Stimulated activated CD4-positive, alpha-beta T cell treated with anti-CD3 and anti-CD28 coated beads, TNF-alpha, amount 100 ng/mL, for 48 hours (primary cell): ENCODE measurements around the gene ERBB4.
"Not testable (repeated sequence)": the region's sequence is repeated elsewhere in the genome, so short reads cannot be mapped to it uniquely, and the experiment has no call there.

ENCODE experiments used
- DNase-seq, 3 donors: peaks; one replicate each; pipeline ENCODE4 v3.0.0-alpha.2; 2020; ENCODE audit warnings: low read depth in 3 of 3

The ERBB4 gene

GRCh38 chr2:212528106-212528856, 10.3 kb downstream of the ERBB4 start:
- no peak for DNase-seq

GRCh38 chr2:212526059-212526458, 12.5 kb downstream of the ERBB4 start:
- DNase-seq = no peak

DNA sequence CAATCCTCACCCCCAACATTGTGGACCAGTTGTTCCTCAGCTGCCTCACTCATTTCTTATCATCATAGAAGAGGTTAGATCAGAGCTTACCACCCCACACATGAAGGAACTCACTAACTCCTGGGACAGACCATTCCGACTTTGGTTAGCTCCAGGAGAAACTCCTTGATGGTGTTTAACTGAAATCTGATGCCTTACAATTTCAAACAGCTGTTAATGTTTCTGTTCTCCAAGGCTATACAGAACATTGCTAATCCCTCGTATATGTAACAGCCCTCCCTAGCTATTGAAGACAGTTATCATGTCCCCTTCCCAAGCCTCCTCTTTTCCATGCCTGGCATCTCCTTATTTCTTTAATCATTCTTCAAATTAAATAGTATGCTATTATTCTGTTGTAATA, 14.8 kb downstream of the ERBB4 start:
- DNase-seq = no peak

DNA sequence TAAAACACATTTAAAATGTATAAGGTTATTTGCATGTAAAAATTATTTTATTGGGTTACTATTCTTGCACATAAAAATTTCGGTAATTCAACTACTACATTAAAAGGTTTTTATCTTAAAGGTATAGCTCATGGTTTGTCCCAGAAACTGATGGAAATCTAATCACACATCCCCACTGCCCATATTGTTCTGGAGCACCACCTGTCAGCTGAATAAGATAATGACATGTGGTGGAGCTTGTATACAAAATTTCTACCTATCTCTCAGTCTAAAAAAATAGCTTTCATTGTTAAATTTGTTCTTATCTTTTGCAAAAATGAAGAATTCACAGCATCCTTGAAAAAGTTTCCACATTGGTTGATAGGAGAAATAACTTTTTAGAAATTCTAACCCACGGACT, 18.3 kb downstream of the ERBB4 start:
- DNase-seq = no peak

DNA sequence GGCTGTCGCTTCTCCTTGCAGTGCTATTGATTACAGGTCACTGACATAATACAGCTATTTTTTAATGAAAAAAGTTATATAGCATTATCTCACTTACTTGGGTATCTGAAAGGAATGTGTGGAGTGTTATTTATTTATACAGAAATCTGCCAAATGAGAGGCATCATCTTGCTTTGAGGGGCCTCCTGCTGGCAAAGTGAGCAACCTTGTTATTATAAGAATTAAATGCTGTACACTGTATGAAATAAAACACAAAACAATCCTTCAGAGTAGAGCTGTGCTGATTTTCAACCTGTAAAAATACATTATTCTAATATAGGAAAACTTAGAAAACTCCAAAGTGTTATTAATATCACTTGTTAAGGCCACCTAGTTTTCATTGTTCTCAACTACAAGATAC, 20.9 kb downstream of the ERBB4 start:
- DNase-seq = no peak

DNA sequence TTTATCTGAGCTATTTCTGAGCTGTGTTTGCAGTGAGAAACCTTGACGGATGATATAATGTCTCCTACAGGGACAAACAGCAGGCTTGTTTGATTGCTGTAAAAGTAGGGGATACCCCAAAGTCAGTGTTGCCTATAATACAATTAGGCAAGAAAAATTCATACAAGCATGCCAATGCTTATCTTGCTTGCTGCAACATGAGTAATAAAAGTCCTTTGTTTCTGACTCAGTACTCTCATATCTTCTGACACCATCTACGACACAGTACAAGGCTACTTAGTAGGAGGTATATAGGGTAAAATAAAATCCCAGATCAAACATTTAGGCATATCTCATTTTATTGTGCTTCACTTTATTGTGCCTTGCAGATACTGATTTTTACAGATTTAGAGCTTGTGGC, 33.0 kb downstream of the ERBB4 start:
- no peak for DNase-seq

DNA sequence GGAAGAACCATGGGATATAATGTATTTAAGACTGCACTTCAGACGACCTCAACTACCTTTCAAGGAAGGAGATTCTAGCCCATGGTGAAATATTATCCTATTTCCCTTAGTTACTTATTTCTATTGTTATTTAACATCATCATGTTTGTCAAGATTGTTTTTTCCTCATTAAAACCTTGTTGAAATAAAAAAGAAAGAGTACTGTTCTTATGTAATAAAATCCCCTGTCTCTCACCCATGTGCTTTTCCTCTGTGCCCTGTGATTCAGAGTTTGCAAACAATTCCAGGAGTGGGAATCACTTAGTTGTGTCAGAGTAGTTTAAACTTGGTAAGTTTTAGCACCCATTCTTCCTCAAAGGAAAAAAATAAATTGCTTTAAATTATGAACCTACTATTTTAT, 43.6 kb downstream of the ERBB4 start:
- DNase-seq = no peak

- no peak for DNase-seq
Observed at GRCh38 chr2:212494418-212495020, 44.1 kb downstream of the ERBB4 start.

- no peak for DNase-seq
Observed at GRCh38 chr2:212489719-212490346, 48.8 kb downstream of the ERBB4 start.

DNA sequence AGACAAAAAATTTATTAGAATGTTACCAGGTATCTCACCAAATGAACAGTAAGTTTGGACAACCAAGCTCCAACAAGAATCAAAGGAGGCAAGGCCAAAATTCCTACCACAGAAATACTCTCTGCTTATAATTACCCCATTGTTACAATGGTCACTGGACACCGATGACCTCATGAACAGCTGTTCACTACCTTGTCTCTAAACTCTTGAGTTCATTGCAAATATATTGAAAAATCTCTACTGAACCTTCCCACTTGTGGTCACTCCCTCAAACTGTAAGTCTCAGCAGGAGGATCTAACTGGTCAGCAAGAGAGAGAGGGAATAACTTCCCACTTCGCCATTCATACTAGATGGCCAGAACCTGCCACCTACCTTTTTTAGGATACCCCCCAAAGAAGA, 50.0 kb downstream of the ERBB4 start:
- DNase-seq = no peak

DNA sequence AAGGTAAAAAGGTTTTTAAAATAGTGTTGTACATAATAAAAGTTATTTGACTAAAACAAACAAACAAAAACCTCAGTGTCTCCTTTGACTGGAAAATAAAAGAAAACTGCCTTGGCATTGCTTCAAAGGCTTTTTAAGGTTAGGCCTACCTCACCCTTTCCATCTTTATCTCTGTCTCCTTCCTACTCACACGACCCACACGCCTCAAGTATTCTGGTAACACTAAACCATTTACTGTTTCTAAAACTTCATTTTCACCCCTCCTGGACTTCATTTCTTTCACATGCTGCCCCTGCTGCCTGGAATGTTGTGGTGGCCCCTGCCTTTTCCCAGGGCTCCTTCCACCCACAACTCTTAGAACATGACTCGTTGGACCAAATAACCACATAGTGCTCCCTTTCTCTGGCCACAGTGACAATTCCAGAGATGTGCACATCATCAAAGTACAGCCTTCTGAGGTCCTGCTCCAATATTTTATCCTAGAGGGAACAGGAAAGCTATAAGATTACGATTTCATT, 54.0 kb downstream of the ERBB4 start:
- DNase-seq = no peak

DNA sequence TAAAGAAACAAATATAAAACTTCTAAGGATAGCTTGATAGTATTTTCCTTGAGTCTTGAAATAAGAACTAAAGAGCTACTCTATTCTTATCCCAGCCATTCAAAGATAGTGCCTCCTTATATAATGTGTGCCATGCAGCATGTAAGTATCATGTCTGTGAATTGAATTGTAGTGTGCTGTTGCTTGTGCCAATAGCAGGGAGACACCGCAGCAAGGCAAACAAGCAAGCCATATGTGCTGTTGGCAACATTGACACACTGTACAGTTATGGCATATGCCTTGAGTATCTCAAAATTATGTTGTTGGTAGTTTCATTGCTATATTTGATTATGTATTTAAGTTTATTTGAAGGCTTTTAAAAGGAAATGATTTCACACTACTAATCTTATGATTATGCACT, 58.2 kb downstream of the ERBB4 start:
- no peak for DNase-seq

GRCh38 chr2:212477571-212477970, 61.0 kb downstream of the ERBB4 start:
- no peak for DNase-seq

DNA sequence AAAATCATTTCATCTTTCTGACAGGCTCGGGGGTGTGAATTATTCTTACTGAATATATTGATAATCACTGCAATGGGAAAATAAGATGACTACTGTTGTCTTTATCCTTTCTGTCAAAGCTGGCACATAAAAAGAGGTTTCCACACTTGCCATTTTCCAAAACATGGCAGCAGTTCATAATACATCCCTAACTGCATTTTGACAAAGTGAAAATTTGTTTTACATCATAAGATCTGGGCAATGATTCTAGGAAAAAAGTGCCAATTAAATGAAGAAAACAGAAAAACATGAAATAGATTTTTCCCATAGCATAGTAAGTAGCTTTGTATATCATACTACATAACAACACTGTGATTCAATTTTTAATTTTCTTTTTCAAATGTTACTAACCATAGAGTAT, 65.4 kb downstream of the ERBB4 start:
- no peak for DNase-seq

- DNase-seq = not testable (repeated sequence)
Observed at GRCh38 chr2:212467551-212467950, 71.1 kb downstream of the ERBB4 start.

- DNase-seq = no peak
Observed at GRCh38 chr2:212465456-212465855, 73.1 kb downstream of the ERBB4 start.

DNA sequence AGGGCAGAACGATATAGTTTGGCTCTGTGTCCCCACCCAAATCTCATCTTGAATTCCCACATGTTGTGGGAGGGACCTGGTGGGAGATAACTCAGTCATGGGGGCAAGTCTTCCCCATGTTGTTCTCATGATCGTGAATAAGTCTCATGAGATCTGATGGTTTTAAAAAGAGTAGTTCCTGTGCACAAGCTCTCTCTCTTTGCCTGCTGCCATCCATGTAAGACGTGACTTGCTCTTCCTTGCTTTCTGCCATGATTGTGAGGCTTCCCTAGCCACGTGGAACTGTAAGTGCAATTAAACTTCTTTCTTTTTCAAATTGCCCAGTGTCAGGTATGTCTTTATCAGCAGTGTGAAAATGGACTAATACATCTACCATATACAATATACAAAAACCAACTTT, 76.9 kb downstream of the ERBB4 start:
- DNase-seq = not testable (repeated sequence)

DNA sequence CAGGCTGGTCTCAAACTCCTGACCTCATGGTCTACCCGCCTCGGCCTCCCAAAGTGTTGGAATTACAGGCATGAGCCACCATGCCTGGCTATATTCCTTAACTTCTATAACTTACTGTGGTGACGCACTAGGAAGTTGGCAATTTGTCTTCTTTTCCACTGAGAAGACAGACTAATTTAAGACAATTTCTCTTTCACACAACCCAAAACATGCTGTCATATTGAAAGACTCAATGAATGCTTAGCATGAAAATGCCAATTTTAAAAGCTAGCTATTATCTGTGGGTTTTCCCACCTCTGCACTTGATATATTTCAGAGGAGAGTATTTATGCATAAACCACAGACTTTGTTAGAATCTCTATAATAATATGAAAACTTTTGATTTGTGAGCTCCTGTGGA, 84.5 kb downstream of the ERBB4 start:
- DNase-seq = no peak

GRCh38 chr2:212451786-212452231, 86.8 kb downstream of the ERBB4 start:
- DNase-seq = no peak

DNA sequence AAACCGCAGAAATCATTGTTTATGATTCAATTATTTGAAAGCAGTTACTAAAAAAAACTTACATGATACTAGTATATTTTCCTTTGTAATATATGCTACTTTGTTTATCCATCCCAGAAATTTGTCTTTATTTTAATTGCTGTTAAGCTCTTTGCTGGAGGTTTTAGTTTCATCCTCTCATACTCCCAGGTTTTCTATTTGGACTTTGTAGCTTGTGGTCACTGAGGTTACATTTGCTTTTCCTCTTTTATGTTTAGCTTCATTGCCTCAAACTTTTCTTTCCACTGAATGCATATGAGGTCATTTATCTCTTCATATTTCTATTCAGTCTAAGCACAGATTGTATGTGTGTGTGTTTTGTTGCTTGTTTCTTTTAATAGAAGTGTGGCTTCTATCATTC, 89.9 kb downstream of the ERBB4 start:
- no peak for DNase-seq

- no peak for DNase-seq
Observed at GRCh38 chr2:212441821-212442220, 96.8 kb downstream of the ERBB4 start.

- no peak for DNase-seq
Observed at GRCh38 chr2:212441141-212441540, 97.5 kb downstream of the ERBB4 start.
